Natural killer cell (primary cell): Measurements from ENCODE around the gene STIP1. TPM values are rescaled to one million over a fixed set of nuclear protein-coding genes. Genes with fewer than 3 reads are reported as not detected.

Experiments
- ATAC-seq, 3 donors: fragments of 150-1000 bp in 2 of 3; fragments of 200-7000 bp in 1 of 3; cut with Tn5 transposase; 1 replicate in 1 of 3; 2 replicates in 2 of 3; pipeline ENCODE4 v1.10.0; 2021; ENCODE audit warnings: mild to moderate bottlenecking in 2 of 3, moderate library complexity in 2 of 3
- DNase-seq, 2 donors: peaks; one replicate each; pipeline versions ENCODE4 v3.0.0 to v3.0.0-alpha.2; 2013 to 2021; ENCODE audit warnings: mixed read lengths in 1 of 2
- H3K27ac ChIP-seq: one replicate; pipeline ENCODE4 v1.5.1; 2013; ENCODE audit warnings: mild to moderate bottlenecking, low read length
- H3K27me3 ChIP-seq: one replicate; pipeline ENCODE4 v1.6.1; 2013; ENCODE audit warnings: low read length; ENCODE audit not compliant: control insufficient read depth, insufficient read depth
- H3K36me3 ChIP-seq: one replicate; pipeline ENCODE4 v1.6.1; 2013; ENCODE audit warnings: low read length; ENCODE audit not compliant: control insufficient read depth, insufficient read depth
- H3K4me1 ChIP-seq: one replicate; pipeline ENCODE4 v1.6.1; 2013; ENCODE audit warnings: low read length; ENCODE audit not compliant: control insufficient read depth, insufficient read depth
- H3K4me3 ChIP-seq: one replicate; pipeline ENCODE4 v1.5.1; 2013; ENCODE audit warnings: low read length
- H3K9me3 ChIP-seq: one replicate; pipeline ENCODE4 v1.6.1; 2013; ENCODE audit warnings: low read length; ENCODE audit not compliant: control insufficient read depth, insufficient read depth
- H3K27ac Mint-ChIP-seq, 2 donors: one replicate each; pipeline ENCODE4 v1.8.0; 2022; ENCODE audit warnings: mild to moderate bottlenecking in 2 of 2, mixed read lengths in 2 of 2, moderate library complexity in 1 of 2
- H3K27me3 Mint-ChIP-seq, 2 donors: one replicate each; pipeline ENCODE4 v1.8.0; 2022; ENCODE audit warnings: low read depth in 2 of 2, mixed read lengths in 2 of 2
- H3K36me3 Mint-ChIP-seq: one replicate; pipeline ENCODE4 v1.8.0; 2022; ENCODE audit warnings: mixed read lengths
- H3K4me1 Mint-ChIP-seq, 2 donors: one replicate each; pipeline ENCODE4 v1.8.0; 2022; ENCODE audit warnings: mixed read lengths in 2 of 2
- H3K4me3 Mint-ChIP-seq: one replicate; pipeline ENCODE4 v1.8.0; 2022; ENCODE audit warnings: mild to moderate bottlenecking, moderate library complexity, mixed read lengths
- H3K9me3 Mint-ChIP-seq, 2 donors: one replicate each; pipeline ENCODE4 v1.8.0; 2022; ENCODE audit warnings: mixed read lengths in 2 of 2
- CTCF ChIP-seq: fragments of 200-600 bp; IDR thresholded peaks from one replicate; pipeline ENCODE4 v1.8.0; 2022; ENCODE audit warnings: antibody characterized with exemption
- WGBS: methylation state at CpG from one replicate; pipeline ENCODE4 v1.1.7; 2013; ENCODE audit warnings: missing lambda C conversion rate; ENCODE audit not compliant: insufficient coverage; 5-methylcytosine and 5-hydroxymethylcytosine counted together
- intact Hi-C: fragments of 100-400 bp; cut with micrococcal nuclease; formaldehyde crosslinking; loops from one replicate; pipeline ENCODE4 v1.14.2; 2022
- total RNA-seq, 4 donors: library from RNA; stranded (reverse); fragments of 120-200 nt in 1 of 4; gene quantifications; one replicate each; pipeline versions ENCODE4 v1.2.3 to v1.2.4, GENCODE V29; 2013 to 2022

The STIP1 gene
- total RNA-seq, 3 donors from 2014 or later (not counting 1 experiment from before 2014, with no cell fraction given) = 80.9 to 110 (median 85.1) TPM

GRCh38 chr11:64251016-64251752 lies 65.2 kb downstream of the STIP1 start, which contains the start of gene PLCB3:
Gene PLCB3 (plus strand): TSS chr11:64251530. CDS start chr11:64251650, 120 bp downstream.
- H3K27ac Mint-ChIP-seq = peak within 1 kb of the TSS in 1 of 2 donors; percentile 86
- H3K4me3 Mint-ChIP-seq = peak within 1 kb of the TSS; percentile 86
- H3K4me3 ChIP-seq = peak within 1 kb of the TSS; percentile 58
- no peak within 1 kb of the TSS for H3K27ac ChIP-seq
- H3K27me3 ChIP-seq = no peaks in the 10 kb centered on the region
- TF ChIP-seq CTCF = peak; percentile 78
- no peaks in the 10 kb centered on the region for H3K9me3 Mint-ChIP-seq
- no peaks in the 10 kb centered on the region for H3K36me3 ChIP-seq
- no peaks in the 10 kb centered on the region for H3K36me3 Mint-ChIP-seq
- H3K9me3 ChIP-seq = no peaks in the 10 kb centered on the region
- DNase-seq = peak; percentile 67 to 77
- intact Hi-C loops = loop anchor here (1.0 to 2.0 kb wide), 2 partner anchors 18 to 50 kb away; no protein-coding TSS in a partner anchor
- H3K4me1 Mint-ChIP-seq = peaks cover 14 to 30% of the 10 kb centered on the region in 2 donors
- under 1% methylated on average over 75 of the region's 75 CpGs for WGBS
- H3K27me3 Mint-ChIP-seq = no peaks in the 10 kb centered on the region
- ATAC-seq = peak; percentile 72 to 86 (median 79)
- H3K4me1 ChIP-seq = peaks cover 41% of the 10 kb centered on the region

GRCh38 chr11:64251753-64252002 lies 65.7 kb downstream of the STIP1 start:
- WGBS = 1% methylated on average over 18 of the region's 18 CpGs
- peak overlapping the region; percentile 86 for H3K4me3 Mint-ChIP-seq
- intact Hi-C loops = loop anchor here (1.0 to 2.0 kb wide), 2 partner anchors 17 to 50 kb away; no protein-coding TSS in a partner anchor
- H3K27me3 Mint-ChIP-seq = no peaks in the 10 kb centered on the region
- peak overlapping the region; percentile 58 for H3K4me3 ChIP-seq
- H3K4me1 Mint-ChIP-seq = peaks cover 14 to 29% of the 10 kb centered on the region in 2 donors
- ATAC-seq (no peak), DNase-seq (no peak)
- H3K9me3 Mint-ChIP-seq = no peaks in the 10 kb centered on the region
- no peak for TF ChIP-seq CTCF
- peaks cover 5% of the 10 kb centered on the region for H3K36me3 ChIP-seq
- no peaks in the 10 kb centered on the region for H3K9me3 ChIP-seq
- no peaks in the 10 kb centered on the region for H3K27me3 ChIP-seq
- H3K27ac Mint-ChIP-seq = peak overlapping the region in 1 of 2 donors; percentile 86
- H3K4me1 ChIP-seq = peaks cover 39% of the 10 kb centered on the region
- H3K27ac ChIP-seq = no peak overlapping the region
- no peaks in the 10 kb centered on the region for H3K36me3 Mint-ChIP-seq

- Mint-ChIP-seq H3K9me3 (no peaks in the 10 kb centered on the region), H3K36me3 (no peaks in the 10 kb centered on the region), H3K27me3 (no peaks in the 10 kb centered on the region), H3K4me3 (peak overlapping the region; percentile 86), H3K4me1 (peaks cover 10 to 23% of the 10 kb centered on the region in 2 donors), H3K27ac (peak overlapping the region in 1 of 2 donors; percentile 86)
- Histone ChIP-seq H3K27me3 (no peaks in the 10 kb centered on the region), H3K36me3 (peaks cover 6% of the 10 kb centered on the region), H3K4me1 (peaks cover 34% of the 10 kb centered on the region), H3K27ac (no peak overlapping the region), H3K4me3 (peak overlapping the region; percentile 58), H3K9me3 (no peaks in the 10 kb centered on the region)
- DNase-seq = peak in 1 of 2 donors; percentile 56
- no peak for ATAC-seq
- TF ChIP-seq CTCF = no peak
- WGBS = 14% methylated on average over 16 of the region's 23 CpGs
- intact Hi-C loops = no loop called here
Measured at GRCh38 chr11:64252003-64252872, 66.3 kb downstream of the STIP1 start.
